AG04449 (cell line): ENCODE measurements around the gene SYNJ2.

Experiments used
- CTCF ChIA-PET: fragments of 350-600 bp; formaldehyde crosslinking; extraction: SDS; loops from one replicate; lab custom pipeline; 2021; ENCODE audit warnings: antibody characterized with exemption; lab: Yijun Ruan, JAX
- POLR2A ChIA-PET: fragments of 400-600, 350-600 bp; formaldehyde crosslinking; extraction: SDS; loops from one replicate; lab custom pipeline; 2020; ENCODE audit warnings: antibody characterized with exemption, inconsistent platforms; lab: Yijun Ruan, JAX
- DNase-seq: peaks from one replicate; pipeline ENCODE4 v3.0.0-alpha.2; 2010; ENCODE audit warnings: low read depth, low spot score
- H3K4me3 ChIP-seq: 2 replicates; pipeline ENCODE4 v1.5.1; 2011; ENCODE audit warnings: low read depth, mild to moderate bottlenecking, control low read depth, low read length
- CTCF ChIP-seq: IDR thresholded peaks from one replicate; pipeline ENCODE4 v1.5.1; 2011; ENCODE audit warnings: mild to moderate bottlenecking, moderate library complexity, low read length, control low read depth, inconsistent platforms; ENCODE audit not compliant: insufficient read depth; ENCODE audit errors: missing control alignments

Gene SYNJ2

GRCh38 chr6:158076548-158076947 is 94.9 kb downstream of the SYNJ2 start:
- no peak overlapping the region for H3K4me3 ChIP-seq
- TF ChIP-seq CTCF = no peak
- DNase-seq = no peak
- ChIA-PET POLR2A (no interaction called here), CTCF (interaction anchor here (1.0 to 2.0 kb wide), 4 partner anchors 10 to 317 kb away, joined by 3 to 8 read pairs (median 4); no protein-coding TSS in a partner anchor)

GRCh38 chr6:158077676-158078075 is 96.0 kb downstream of the SYNJ2 start:
- CTCF ChIA-PET = interaction anchor here (1.3 to 2.0 kb wide), 2 partner anchors 9 to 52 kb away, joined by 3 to 8 read pairs; no protein-coding TSS in a partner anchor

GRCh38 chr6:158078320-158078719 is 96.7 kb downstream of the SYNJ2 start:
- ChIA-PET CTCF (interaction anchor here (0.8 to 6.3 kb wide), 3 partner anchors 6 to 52 kb away, joined by 3 to 65 read pairs (median 3); no protein-coding TSS in a partner anchor), POLR2A (no interaction called here)
- DNase-seq = no peak
- H3K4me3 ChIP-seq = no peak overlapping the region
- no peak for TF ChIP-seq CTCF

More at GRCh38 chr6:158077676-158078075, 96.0 kb downstream of the SYNJ2 start:
- H3K4me3 ChIP-seq = no peak overlapping the region
- no peak for DNase-seq
- POLR2A ChIA-PET = no interaction called here
- TF ChIP-seq CTCF = no peak

DNA sequence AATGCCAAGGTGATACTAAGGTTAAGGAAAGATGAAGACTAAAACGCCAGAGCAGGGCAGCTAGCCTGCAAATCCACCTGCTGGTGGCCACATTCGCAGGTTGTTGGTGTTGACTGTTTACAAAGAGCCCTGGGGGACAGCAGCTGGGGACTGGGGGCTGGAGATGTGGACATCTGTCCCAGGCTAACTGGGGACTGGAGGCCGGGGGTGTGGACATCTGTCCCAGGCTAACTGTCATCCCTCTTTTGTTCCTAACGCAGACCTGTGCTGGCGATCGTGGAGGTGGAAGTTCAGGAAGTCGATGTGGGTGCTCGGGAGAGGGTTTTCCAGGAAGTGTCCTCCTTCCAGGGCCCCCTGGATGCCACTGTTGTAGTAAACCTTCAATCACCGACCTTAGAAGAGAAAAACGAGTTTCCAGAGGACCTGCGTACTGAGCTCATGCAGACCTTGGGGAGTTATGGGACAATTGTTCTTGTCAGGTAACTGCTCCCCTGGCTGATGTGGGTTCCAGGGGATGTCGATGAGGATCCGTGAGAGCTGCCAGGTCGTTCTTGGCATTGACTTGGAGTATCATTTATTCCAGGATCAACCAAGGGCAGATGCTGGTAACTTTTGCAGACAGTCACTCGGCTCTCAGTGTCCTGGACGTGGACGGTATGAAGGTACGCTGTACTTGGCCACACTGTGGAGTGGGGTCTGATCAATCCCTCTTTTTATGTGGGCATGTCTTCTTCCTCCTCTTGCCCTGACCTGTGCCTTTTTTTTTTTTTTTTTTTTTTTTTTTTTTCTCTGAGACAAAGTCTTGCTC is 99.4 kb downstream of the SYNJ2 start:
- no peak for TF ChIP-seq CTCF
- CTCF ChIA-PET = interaction anchor here (1.5 to 6.3 kb wide), 2 partner anchors 9 to 11 kb away, joined by 3 to 65 read pairs; no protein-coding TSS in a partner anchor
- H3K4me3 ChIP-seq = no peak overlapping the region
- DNase-seq = no peak
- POLR2A ChIA-PET = no interaction called here

DNA sequence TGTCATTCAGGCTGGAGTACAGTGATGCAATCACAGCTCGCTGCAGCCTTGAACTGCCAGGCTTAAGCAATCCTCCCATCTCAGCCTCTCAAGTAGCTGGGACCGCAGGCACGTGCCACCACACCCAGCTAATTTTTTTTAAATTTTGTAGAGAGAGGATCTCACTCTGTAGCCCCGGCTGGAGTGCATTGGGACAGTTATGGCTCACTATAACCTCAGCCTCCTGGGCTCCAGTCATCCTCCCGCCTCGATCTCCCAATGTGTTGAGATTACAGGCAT is 99.9 kb downstream of the SYNJ2 start:
- no peak overlapping the region for H3K4me3 ChIP-seq
- DNase-seq = no peak
- ChIA-PET POLR2A (no interaction called here), CTCF (interaction anchor here (1.5 to 6.3 kb wide), 2 partner anchors 10 kb away, joined by 3 to 65 read pairs; no protein-coding TSS in a partner anchor)
- no peak for TF ChIP-seq CTCF
